WTC11 (cell line): Measurements from ENCODE around the gene SHBG. TPM values are rescaled to one million over a fixed set of nuclear protein-coding genes. Genes with fewer than 3 reads are reported as not detected.

Source experiments
- CBFB ChIP-seq: sonication (generic); formaldehyde crosslinking; IDR thresholded peaks from 2 replicates; pipeline ENCODE4 v1.8.1; 2022; ENCODE audit warnings: mild to moderate bottlenecking, low read depth, missing genetic modification reagents
- ELF4 ChIP-seq: sonication (generic); formaldehyde crosslinking; IDR thresholded peaks from 2 replicates; pipeline ENCODE4 v1.8.1; 2022; ENCODE audit warnings: low read depth, mild to moderate bottlenecking, moderate library complexity, missing genetic modification reagents
- ETV6 ChIP-seq: sonication (generic); formaldehyde crosslinking; IDR thresholded peaks from 2 replicates; pipeline ENCODE4 v1.8.1; 2022; ENCODE audit warnings: mild to moderate bottlenecking, missing genetic modification reagents
- GABPB1 ChIP-seq: sonication (generic); formaldehyde crosslinking; IDR thresholded peaks from 2 replicates; pipeline ENCODE4 v1.8.1; 2023; ENCODE audit warnings: mild to moderate bottlenecking, missing genetic modification reagents
- JUN ChIP-seq: sonication (generic); formaldehyde crosslinking; IDR thresholded peaks from 2 replicates; pipeline ENCODE4 v1.8.0; 2023; ENCODE audit warnings: mild to moderate bottlenecking, missing genetic modification reagents
- KAT7 ChIP-seq: sonication (generic); formaldehyde crosslinking; IDR thresholded peaks from 2 replicates; pipeline ENCODE4 v1.8.1; 2023; ENCODE audit warnings: missing genetic modification reagents, mild to moderate bottlenecking, borderline replicate concordance
- MYBL2 ChIP-seq: sonication (generic); formaldehyde crosslinking; IDR thresholded peaks from 2 replicates; pipeline ENCODE4 v1.8.1; 2023; ENCODE audit warnings: mild to moderate bottlenecking, moderate library complexity, missing genetic modification reagents
- PRRX2 ChIP-seq: fragments of 250-450 bp; sonication (Bioruptor Pico); IDR thresholded peaks from 2 replicates; pipeline ENCODE4 v1.8.0; 2021; ENCODE audit warnings: mild to moderate bottlenecking
- RELA ChIP-seq: sonication (generic); formaldehyde crosslinking; IDR thresholded peaks from 2 replicates; pipeline ENCODE4 v1.8.1; 2022; ENCODE audit warnings: missing genetic modification reagents, mild to moderate bottlenecking, borderline replicate concordance
- RORB ChIP-seq: fragments of 250-450 bp; sonication (Bioruptor Pico); IDR thresholded peaks from 2 replicates; pipeline ENCODE4 v1.9.0; 2021; ENCODE audit warnings: mild to moderate bottlenecking
- SMAD4 ChIP-seq: sonication (generic); formaldehyde crosslinking; IDR thresholded peaks from 2 replicates; pipeline ENCODE4 v1.8.0; 2022; ENCODE audit warnings: mild to moderate bottlenecking, missing genetic modification reagents
- SP1 ChIP-seq: sonication (generic); formaldehyde crosslinking; conservative IDR thresholded peaks from 2 replicates; pipeline ENCODE4 v1.8.1; 2022; ENCODE audit warnings: missing genetic modification reagents
- TEAD1 ChIP-seq: sonication (generic); formaldehyde crosslinking; IDR thresholded peaks from 2 replicates; pipeline ENCODE4 v1.8.0; 2022; ENCODE audit warnings: mild to moderate bottlenecking, missing genetic modification reagents
- TP53 ChIP-seq: sonication (generic); formaldehyde crosslinking; IDR thresholded peaks from 2 replicates; pipeline ENCODE4 v1.8.1; 2023; ENCODE audit warnings: mild to moderate bottlenecking, missing genetic modification reagents
- ZNF416 ChIP-seq: fragments of 250-450 bp; sonication (Bioruptor Pico); IDR thresholded peaks from 2 replicates; pipeline ENCODE4 v1.9.0; 2021; ENCODE audit warnings: mild to moderate bottlenecking, inconsistent platforms
- total RNA-seq: library from RNA; stranded (reverse); gene quantifications from 3 replicates; pipeline ENCODE4 v1.2.3, GENCODE V29; 2021
- TF ChIP-seq, protein P1 (sequence below): fragments of 250-450 bp; sonication (Bioruptor Pico); IDR thresholded peaks from 2 replicates; pipeline ENCODE4 v1.9.0; 2021; ENCODE audit warnings: mild to moderate bottlenecking, borderline replicate concordance
- TF ChIP-seq, protein P2 (sequence below): sonication (generic); formaldehyde crosslinking; IDR thresholded peaks from 2 replicates; pipeline ENCODE4 v1.8.0; 2023; ENCODE audit warnings: missing genetic modification reagents, mild to moderate bottlenecking, borderline replicate concordance
- TF ChIP-seq, protein P3 (sequence below): sonication (generic); formaldehyde crosslinking; IDR thresholded peaks from 2 replicates; pipeline ENCODE4 v1.8.0; 2022; ENCODE audit warnings: mild to moderate bottlenecking, missing genetic modification reagents
- TF ChIP-seq, protein P4 (sequence below): sonication (generic); formaldehyde crosslinking; IDR thresholded peaks from 2 replicates; pipeline ENCODE4 v1.8.1; 2022; ENCODE audit warnings: low read depth, missing genetic modification reagents, borderline replicate concordance
- TF ChIP-seq, protein P5 (sequence below): sonication (generic); formaldehyde crosslinking; IDR thresholded peaks from 2 replicates; pipeline ENCODE4 v1.8.1; 2023; ENCODE audit warnings: mild to moderate bottlenecking, missing genetic modification reagents, moderate library complexity
- TF ChIP-seq, protein P6 (sequence below): sonication (generic); formaldehyde crosslinking; IDR thresholded peaks from 2 replicates; pipeline ENCODE4 v1.8.0; 2023; ENCODE audit warnings: mild to moderate bottlenecking, missing genetic modification reagents
- TF ChIP-seq, protein P7 (sequence below): sonication (generic); formaldehyde crosslinking; IDR thresholded peaks from 2 replicates; pipeline ENCODE4 v1.8.1; 2022; ENCODE audit warnings: mild to moderate bottlenecking, missing genetic modification reagents, moderate library complexity, borderline replicate concordance
- TF ChIP-seq, protein P8 (sequence below): sonication (generic); formaldehyde crosslinking; IDR thresholded peaks from 2 replicates; pipeline ENCODE4 v1.8.1; 2023; ENCODE audit warnings: mild to moderate bottlenecking, missing genetic modification reagents

The SHBG gene
- total RNA-seq, 1 experiment from 2014 or later = 0.83 TPM

DNA sequence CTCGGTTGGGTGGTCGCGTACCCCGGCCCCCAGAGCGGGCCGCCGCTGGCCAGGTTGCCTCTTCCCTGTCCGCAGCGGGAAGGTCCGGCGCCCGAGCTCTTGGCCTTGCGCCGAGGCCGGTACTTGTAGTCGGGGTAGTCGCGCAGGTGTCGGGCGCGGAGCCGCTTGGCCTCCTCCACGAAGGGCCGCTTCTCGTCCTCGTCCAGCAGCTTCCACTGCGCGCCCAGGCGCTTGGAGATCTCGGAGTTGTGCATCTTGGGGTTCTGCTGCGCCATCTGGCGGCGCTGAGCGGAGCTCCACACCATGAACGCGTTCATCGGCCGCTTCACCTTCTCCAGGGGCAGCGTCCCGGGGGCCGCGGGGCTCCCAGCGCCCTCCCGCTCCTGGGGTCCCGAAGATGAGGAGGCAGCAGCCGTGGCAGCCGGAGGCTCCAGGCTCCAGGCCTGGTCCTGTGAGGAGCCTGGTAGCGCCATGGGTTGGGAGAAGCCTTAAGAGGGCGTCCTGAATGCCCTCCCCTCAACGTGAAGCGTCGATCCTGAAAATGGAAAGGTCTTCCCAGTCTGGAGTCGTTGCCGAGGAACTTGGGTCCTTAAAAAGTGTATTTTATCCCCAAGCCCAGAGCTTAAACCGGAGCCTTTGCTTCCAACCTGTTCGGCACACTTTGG lies 40.6 kb upstream of the SHBG start (continued):
- TF ChIP-seq CBFB (CRISPR knock-in tag) (no peak), ZNF416 (CRISPR knock-in tag) (no peak; the same call in 1 of the 2 replicates), SMAD4 (CRISPR knock-in tag) (no peak), TP53 (CRISPR knock-in tag) (0 out of 2 replicates have a peak, but pooled peaks have one; percentile 38), SP1 (CRISPR knock-in tag) (no peak), MYBL2 (CRISPR knock-in tag) (no peak), GABPB1 (CRISPR knock-in tag) (no peak), ETV6 (CRISPR knock-in tag) (no peak), TEAD1 (no peak), RORB (CRISPR knock-in tag) (no peak), ELF4 (CRISPR knock-in tag) (no peak), KAT7 (peak; percentile 41; the same call in 1 of the 2 replicates), JUN (CRISPR knock-in tag) (no peak), PRRX2 (no peak), RELA (0 out of 2 replicates have a peak, but pooled peaks have one; percentile 52)
- TF ChIP-seq, protein P1, sequence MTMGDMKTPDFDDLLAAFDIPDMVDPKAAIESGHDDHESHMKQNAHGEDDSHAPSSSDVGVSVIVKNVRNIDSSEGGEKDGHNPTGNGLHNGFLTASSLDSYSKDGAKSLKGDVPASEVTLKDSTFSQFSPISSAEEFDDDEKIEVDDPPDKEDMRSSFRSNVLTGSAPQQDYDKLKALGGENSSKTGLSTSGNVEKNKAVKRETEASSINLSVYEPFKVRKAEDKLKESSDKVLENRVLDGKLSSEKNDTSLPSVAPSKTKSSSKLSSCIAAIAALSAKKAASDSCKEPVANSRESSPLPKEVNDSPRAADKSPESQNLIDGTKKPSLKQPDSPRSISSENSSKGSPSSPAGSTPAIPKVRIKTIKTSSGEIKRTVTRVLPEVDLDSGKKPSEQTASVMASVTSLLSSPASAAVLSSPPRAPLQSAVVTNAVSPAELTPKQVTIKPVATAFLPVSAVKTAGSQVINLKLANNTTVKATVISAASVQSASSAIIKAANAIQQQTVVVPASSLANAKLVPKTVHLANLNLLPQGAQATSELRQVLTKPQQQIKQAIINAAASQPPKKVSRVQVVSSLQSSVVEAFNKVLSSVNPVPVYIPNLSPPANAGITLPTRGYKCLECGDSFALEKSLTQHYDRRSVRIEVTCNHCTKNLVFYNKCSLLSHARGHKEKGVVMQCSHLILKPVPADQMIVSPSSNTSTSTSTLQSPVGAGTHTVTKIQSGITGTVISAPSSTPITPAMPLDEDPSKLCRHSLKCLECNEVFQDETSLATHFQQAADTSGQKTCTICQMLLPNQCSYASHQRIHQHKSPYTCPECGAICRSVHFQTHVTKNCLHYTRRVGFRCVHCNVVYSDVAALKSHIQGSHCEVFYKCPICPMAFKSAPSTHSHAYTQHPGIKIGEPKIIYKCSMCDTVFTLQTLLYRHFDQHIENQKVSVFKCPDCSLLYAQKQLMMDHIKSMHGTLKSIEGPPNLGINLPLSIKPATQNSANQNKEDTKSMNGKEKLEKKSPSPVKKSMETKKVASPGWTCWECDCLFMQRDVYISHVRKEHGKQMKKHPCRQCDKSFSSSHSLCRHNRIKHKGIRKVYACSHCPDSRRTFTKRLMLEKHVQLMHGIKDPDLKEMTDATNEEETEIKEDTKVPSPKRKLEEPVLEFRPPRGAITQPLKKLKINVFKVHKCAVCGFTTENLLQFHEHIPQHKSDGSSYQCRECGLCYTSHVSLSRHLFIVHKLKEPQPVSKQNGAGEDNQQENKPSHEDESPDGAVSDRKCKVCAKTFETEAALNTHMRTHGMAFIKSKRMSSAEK (CRISPR knock-in tag) = no peak
- TF ChIP-seq, protein P2, sequence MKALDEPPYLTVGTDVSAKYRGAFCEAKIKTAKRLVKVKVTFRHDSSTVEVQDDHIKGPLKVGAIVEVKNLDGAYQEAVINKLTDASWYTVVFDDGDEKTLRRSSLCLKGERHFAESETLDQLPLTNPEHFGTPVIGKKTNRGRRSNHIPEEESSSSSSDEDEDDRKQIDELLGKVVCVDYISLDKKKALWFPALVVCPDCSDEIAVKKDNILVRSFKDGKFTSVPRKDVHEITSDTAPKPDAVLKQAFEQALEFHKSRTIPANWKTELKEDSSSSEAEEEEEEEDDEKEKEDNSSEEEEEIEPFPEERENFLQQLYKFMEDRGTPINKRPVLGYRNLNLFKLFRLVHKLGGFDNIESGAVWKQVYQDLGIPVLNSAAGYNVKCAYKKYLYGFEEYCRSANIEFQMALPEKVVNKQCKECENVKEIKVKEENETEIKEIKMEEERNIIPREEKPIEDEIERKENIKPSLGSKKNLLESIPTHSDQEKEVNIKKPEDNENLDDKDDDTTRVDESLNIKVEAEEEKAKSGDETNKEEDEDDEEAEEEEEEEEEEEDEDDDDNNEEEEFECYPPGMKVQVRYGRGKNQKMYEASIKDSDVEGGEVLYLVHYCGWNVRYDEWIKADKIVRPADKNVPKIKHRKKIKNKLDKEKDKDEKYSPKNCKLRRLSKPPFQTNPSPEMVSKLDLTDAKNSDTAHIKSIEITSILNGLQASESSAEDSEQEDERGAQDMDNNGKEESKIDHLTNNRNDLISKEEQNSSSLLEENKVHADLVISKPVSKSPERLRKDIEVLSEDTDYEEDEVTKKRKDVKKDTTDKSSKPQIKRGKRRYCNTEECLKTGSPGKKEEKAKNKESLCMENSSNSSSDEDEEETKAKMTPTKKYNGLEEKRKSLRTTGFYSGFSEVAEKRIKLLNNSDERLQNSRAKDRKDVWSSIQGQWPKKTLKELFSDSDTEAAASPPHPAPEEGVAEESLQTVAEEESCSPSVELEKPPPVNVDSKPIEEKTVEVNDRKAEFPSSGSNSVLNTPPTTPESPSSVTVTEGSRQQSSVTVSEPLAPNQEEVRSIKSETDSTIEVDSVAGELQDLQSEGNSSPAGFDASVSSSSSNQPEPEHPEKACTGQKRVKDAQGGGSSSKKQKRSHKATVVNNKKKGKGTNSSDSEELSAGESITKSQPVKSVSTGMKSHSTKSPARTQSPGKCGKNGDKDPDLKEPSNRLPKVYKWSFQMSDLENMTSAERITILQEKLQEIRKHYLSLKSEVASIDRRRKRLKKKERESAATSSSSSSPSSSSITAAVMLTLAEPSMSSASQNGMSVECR = peak; percentile 9; the same call in 1 of the 2 replicates
- TF ChIP-seq, protein P3, sequence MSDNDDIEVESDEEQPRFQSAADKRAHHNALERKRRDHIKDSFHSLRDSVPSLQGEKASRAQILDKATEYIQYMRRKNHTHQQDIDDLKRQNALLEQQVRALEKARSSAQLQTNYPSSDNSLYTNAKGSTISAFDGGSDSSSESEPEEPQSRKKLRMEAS (CRISPR knock-in tag) = peak; percentile 39
- TF ChIP-seq, protein P4, sequence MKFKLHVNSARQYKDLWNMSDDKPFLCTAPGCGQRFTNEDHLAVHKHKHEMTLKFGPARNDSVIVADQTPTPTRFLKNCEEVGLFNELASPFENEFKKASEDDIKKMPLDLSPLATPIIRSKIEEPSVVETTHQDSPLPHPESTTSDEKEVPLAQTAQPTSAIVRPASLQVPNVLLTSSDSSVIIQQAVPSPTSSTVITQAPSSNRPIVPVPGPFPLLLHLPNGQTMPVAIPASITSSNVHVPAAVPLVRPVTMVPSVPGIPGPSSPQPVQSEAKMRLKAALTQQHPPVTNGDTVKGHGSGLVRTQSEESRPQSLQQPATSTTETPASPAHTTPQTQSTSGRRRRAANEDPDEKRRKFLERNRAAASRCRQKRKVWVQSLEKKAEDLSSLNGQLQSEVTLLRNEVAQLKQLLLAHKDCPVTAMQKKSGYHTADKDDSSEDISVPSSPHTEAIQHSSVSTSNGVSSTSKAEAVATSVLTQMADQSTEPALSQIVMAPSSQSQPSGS = no peak
- TF ChIP-seq, protein P5, sequence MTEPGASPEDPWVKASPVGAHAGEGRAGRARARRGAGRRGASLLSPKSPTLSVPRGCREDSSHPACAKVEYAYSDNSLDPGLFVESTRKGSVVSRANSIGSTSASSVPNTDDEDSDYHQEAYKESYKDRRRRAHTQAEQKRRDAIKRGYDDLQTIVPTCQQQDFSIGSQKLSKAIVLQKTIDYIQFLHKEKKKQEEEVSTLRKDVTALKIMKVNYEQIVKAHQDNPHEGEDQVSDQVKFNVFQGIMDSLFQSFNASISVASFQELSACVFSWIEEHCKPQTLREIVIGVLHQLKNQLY (CRISPR knock-in tag) = no peak
- TF ChIP-seq, protein P6, sequence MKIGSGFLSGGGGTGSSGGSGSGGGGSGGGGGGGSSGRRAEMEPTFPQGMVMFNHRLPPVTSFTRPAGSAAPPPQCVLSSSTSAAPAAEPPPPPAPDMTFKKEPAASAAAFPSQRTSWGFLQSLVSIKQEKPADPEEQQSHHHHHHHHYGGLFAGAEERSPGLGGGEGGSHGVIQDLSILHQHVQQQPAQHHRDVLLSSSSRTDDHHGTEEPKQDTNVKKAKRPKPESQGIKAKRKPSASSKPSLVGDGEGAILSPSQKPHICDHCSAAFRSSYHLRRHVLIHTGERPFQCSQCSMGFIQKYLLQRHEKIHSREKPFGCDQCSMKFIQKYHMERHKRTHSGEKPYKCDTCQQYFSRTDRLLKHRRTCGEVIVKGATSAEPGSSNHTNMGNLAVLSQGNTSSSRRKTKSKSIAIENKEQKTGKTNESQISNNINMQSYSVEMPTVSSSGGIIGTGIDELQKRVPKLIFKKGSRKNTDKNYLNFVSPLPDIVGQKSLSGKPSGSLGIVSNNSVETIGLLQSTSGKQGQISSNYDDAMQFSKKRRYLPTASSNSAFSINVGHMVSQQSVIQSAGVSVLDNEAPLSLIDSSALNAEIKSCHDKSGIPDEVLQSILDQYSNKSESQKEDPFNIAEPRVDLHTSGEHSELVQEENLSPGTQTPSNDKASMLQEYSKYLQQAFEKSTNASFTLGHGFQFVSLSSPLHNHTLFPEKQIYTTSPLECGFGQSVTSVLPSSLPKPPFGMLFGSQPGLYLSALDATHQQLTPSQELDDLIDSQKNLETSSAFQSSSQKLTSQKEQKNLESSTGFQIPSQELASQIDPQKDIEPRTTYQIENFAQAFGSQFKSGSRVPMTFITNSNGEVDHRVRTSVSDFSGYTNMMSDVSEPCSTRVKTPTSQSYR = no peak
- TF ChIP-seq, protein P7, sequence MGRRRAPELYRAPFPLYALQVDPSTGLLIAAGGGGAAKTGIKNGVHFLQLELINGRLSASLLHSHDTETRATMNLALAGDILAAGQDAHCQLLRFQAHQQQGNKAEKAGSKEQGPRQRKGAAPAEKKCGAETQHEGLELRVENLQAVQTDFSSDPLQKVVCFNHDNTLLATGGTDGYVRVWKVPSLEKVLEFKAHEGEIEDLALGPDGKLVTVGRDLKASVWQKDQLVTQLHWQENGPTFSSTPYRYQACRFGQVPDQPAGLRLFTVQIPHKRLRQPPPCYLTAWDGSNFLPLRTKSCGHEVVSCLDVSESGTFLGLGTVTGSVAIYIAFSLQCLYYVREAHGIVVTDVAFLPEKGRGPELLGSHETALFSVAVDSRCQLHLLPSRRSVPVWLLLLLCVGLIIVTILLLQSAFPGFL (CRISPR knock-in tag) = no peak
- TF ChIP-seq, protein P8, sequence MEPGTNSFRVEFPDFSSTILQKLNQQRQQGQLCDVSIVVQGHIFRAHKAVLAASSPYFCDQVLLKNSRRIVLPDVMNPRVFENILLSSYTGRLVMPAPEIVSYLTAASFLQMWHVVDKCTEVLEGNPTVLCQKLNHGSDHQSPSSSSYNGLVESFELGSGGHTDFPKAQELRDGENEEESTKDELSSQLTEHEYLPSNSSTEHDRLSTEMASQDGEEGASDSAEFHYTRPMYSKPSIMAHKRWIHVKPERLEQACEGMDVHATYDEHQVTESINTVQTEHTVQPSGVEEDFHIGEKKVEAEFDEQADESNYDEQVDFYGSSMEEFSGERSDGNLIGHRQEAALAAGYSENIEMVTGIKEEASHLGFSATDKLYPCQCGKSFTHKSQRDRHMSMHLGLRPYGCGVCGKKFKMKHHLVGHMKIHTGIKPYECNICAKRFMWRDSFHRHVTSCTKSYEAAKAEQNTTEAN (CRISPR knock-in tag) = no peak
